Subcutaneous adipose tissue (tissue), 4 donors: ENCODE data around the gene CCDC32. TPM values are rescaled to one million over a fixed set of nuclear protein-coding genes. Genes with fewer than 3 reads are reported as not detected.

Source experiments
- CTCF ChIP-seq: fragments of 450-650 bp; IDR thresholded peaks from one replicate; pipeline ENCODE4 v1.5.1; 2016; ENCODE audit warnings: low read depth, mild to moderate bottlenecking, control low read depth, antibody characterized with exemption, moderate library complexity
- total RNA-seq, 4 donors: library from RNA; depleted of rRNA; stranded (reverse); fragments of >200 nt; gene quantifications; one replicate each; pipeline ENCODE4 v1.1.0, GENCODE V29; 2016

Gene CCDC32, protein sequence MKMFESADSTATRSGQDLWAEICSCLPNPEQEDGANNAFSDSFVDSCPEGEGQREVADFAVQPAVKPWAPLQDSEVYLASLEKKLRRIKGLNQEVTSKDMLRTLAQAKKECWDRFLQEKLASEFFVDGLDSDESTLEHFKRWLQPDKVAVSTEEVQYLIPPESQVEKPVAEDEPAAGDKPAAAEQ
- total RNA-seq, result 10 to 100 TPM; 18.1 to 53.9 (median 27.4) TPM

DNA sequence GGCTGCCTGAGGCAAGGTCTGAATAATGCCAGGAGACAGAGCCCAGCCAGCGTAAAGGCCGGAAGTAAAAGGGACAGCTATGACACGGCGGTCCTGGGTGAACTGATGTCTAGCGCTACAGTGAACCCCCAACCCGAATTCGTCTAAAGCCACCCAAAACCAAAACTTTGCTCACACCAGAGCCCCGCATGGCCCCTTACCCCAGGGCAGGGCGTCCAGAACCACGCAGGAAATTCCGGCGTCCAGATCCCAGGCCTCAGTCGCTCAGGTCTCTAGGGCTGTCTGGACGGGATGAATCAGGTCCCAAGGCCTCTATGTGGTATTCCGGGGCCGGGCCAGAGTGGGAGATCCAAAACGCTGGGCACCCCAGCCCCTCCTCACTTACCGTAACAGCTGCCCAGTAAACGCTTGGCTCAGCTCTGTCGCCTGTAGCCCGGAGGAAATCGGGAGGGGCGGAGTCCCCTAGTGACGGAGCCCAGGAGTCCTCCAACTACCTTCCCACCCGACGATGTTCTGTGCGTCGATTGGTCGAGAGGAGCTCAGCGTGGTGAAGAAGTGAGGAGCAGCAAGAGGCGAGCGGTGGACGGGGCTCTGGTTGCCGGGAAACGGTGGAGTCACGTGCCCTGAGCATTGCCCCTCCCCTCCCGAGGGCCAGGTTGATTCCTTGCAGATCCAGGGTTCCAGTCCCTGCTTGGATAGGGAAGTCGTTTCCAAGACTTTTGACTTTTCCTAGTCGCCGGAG lies at the start of gene CCDC32:
Gene CCDC32, minus strand, starts transcription at position 452 of the 742 bp plus-strand sequence. CDS start 2,027 bp downstream, outside the sequence.
- TF ChIP-seq CTCF, result no peak

GRCh38 chr15:40613080-40613479 lies 48.2 kb upstream of the CCDC32 start:
- TF ChIP-seq CTCF, result no peak

GRCh38 chr15:40603935-40604334 lies 39.1 kb upstream of the CCDC32 start:
- no peak for TF ChIP-seq CTCF

- TF ChIP-seq CTCF, result no peak
These were observed 36.1 kb upstream of the CCDC32 start for GRCh38 chr15:40600956-40601355.

DNA sequence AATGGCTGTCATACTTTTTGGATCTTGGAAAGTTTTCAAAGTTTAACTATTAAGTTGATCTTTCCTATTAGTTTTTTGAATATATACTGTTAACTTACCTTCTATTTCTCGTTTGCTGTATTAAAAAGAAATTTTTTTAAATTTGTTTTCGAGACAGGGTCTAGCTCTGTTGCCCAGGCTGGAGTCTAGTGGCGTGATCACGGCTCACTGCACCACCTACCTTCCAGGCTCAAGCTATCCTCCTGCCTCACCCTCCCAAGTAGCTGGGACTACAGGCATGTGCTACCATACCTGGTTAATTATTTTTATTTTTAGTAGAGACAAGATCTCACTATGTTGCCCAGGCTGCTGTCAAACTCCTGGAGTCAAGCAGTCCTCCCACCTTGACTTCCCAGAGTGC lies 33.8 kb upstream of the CCDC32 start:
- TF ChIP-seq CTCF, result no peak

DNA sequence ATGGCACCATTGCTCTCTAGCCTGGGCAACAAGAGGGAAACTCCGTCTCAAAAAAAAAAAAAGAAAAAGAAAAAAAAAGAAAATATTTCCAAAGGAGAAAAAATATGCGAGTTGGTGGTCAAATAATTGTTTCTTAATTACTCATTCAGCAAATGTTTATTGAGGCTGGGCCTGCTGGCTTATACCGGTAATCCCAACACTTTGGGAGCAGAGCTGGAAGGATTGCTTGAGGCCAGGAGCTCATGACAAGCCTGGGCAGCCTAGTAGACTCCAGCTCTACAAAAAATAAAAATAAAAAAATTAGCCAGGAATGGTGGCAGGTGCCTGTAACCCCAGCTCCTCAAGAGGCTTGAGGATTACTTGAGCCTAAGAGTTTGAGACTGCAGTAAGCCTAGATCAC lies 33.3 kb upstream of the CCDC32 start:
- TF ChIP-seq CTCF, result no peak

GRCh38 chr15:40597024-40597423 lies 32.2 kb upstream of the CCDC32 start:
- no peak for TF ChIP-seq CTCF
